ENCODE data around the gene POU1F1. TPM values are rescaled to one million over a fixed set of nuclear protein-coding genes. Genes with fewer than 3 reads are reported as not detected.

Gene POU1F1
- total and polyA plus RNA-seq, 12 donors, result not detected

DNA sequence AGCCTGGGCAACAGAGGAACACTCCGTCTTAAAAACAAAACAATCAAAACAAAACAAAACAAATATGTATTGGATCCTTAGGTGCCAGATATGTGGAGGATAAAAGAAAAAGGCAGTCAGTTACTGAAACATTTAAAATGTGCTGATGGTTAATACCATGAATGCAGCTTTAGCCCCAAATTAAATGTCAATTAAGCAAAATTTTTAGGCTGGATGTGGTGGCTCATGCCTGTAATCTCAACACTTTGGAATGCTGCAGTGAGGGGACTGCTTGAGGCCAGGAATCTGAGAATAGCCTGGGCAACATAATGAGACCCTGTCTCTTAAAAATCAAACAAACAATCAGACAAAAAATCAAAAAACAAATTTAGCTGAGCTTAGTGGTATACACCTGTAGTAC lies 57.8 kb downstream of the POU1F1 start:
- no peak for DNase-seq
- 75 to 89% (median 82%) methylated on average over 1 of the region's 1 CpG for WGBS, 4 donors
- Histone ChIP-seq H3K4me1 (replicated peaks in 1 of 2) (no peaks in the 10 kb centered on the region), H3K36me3 (replicated peaks in 1 of 2) (no peaks in the 10 kb centered on the region), H3K27me3 (no peaks in the 10 kb centered on the region), H3K27ac (no peak overlapping the region), H3K9me3 (replicated peaks in 1 of 3) (no peaks in the 10 kb centered on the region), H3K4me3 (no peak overlapping the region)
- intact Hi-C loops (cut with DNase I), result no loop called here
- no peak for TF ChIP-seq POLR2A (IDR thresholded peaks at IDR 0.05)
- no peak for TF ChIP-seq CTCF (IDR thresholded peaks at IDR 0.05)

Small RNAs within 50 kb of the gene (microRNA-seq; reads per million reads assigned to microRNA genes)
- 0 reads per million in 3 donors for gene MIR4795

Small RNAs within 50 kb of the gene (small RNA-seq; reads per million reads assigned to genes)
- 0 reads per million in 2 donors for gene MIR4795

Other genes with a start within 250 kb of the POU1F1 start
- gene CHMP2B, start 49.3 kb downstream of the POU1F1 start, total RNA-seq, result 10 to 100 TPM; 14.9 to 45.0 (median 32.4) TPM
- 10 to 100 TPM; 10.0 to 50.3 (median 11.7) TPM for gene CHMP2B, start 49.3 kb downstream of the POU1F1 start, polyA plus RNA-seq

Measured in adrenal gland (tissue), 12 donors.